SU-DHL-6 (cell line): ENCODE results near the gene HDGFL3.

Source experiments
- CTCF ChIP-seq: fragments of 200-600 bp; sonication (generic); IDR thresholded peaks from one replicate; pipeline ENCODE4 v1.5.1; 2017; ENCODE audit warnings: antibody characterized with exemption, mild to moderate bottlenecking, low read length, moderate library complexity; ENCODE audit not compliant: insufficient read depth, poor library complexity, severe bottlenecking
- EZH2phosphoT487 ChIP-seq: fragments of 200-600 bp; sonication (generic), shearing (Covaris generic); conservative IDR thresholded peaks from 2 replicates; pipeline ENCODE4 v1.6.1; 2018; ENCODE audit warnings: mild to moderate bottlenecking, antibody characterized with exemption, low read length, moderate library complexity, mixed read lengths

GRCh38 chr15:83127547-83128150 is 80.0 kb downstream of the HDGFL3 start:
- no peak for TF ChIP-seq EZH2phosphoT487
- no peak for TF ChIP-seq CTCF
